Smooth muscle cell (in vitro differentiated cells): ENCODE measurements around the gene LGSN. TPM values are rescaled to one million over a fixed set of nuclear protein-coding genes. Genes with fewer than 3 reads are reported as not detected.
"Not testable (repeated sequence)": the region's sequence is repeated elsewhere in the genome, so short reads cannot be mapped to it uniquely, and the experiment has no call there.

Experiments
- DNase-seq: peaks from one replicate; lab custom pipeline; 2025; ENCODE audit not compliant: unreplicated experiment; lab: John Stamatoyannopoulos, UW
- H2AFZ ChIP-seq: fragments of 200-600 bp; sonication (generic); 2 replicates; pipeline ENCODE4 v1.6.0; 2016; ENCODE audit warnings: antibody characterized with exemption, low read depth, mild to moderate bottlenecking
- H3F3A ChIP-seq: fragments of 200-600 bp; sonication (generic); 2 replicates; pipeline ENCODE4 v1.6.0; 2017; ENCODE audit warnings: antibody characterized with exemption, low read depth
- H3K27ac ChIP-seq: fragments of 200-600 bp; sonication (generic); 2 replicates; pipeline ENCODE4 v1.5.1; 2016; ENCODE audit warnings: low read depth, mild to moderate bottlenecking
- H3K27me3 ChIP-seq: fragments of 200-600 bp; sonication (generic); 2 replicates; pipeline ENCODE4 v1.6.1; 2016; ENCODE audit warnings: low read depth, mild to moderate bottlenecking
- H3K36me3 ChIP-seq: fragments of 200-600 bp; sonication (generic); 2 replicates; pipeline ENCODE4 v1.5.1; 2016; ENCODE audit warnings: low read depth
- H3K4me1 ChIP-seq: fragments of 200-600 bp; sonication (generic); 2 replicates; pipeline ENCODE4 v1.5.1; 2016; ENCODE audit warnings: low read depth
- H3K4me2 ChIP-seq: fragments of 200-600 bp; sonication (generic); 2 replicates; pipeline ENCODE4 v1.6.0; 2016; ENCODE audit warnings: mild to moderate bottlenecking
- H3K4me3 ChIP-seq: fragments of 200-600 bp; sonication (generic); 2 replicates; pipeline ENCODE4 v1.5.1; 2016; ENCODE audit warnings: mild to moderate bottlenecking
- H3K79me2 ChIP-seq: fragments of 200-600 bp; sonication (generic); 2 replicates; pipeline ENCODE4 v1.6.0; 2016; ENCODE audit warnings: low read depth, mild to moderate bottlenecking
- H3K9ac ChIP-seq: fragments of 200-600 bp; sonication (generic); 2 replicates; pipeline ENCODE4 v1.6.0; 2016; ENCODE audit warnings: low read depth
- H3K9me3 ChIP-seq: fragments of 200-600 bp; sonication (generic); replicated peaks from 2 replicates; pipeline ENCODE4 v1.5.1; 2016; ENCODE audit warnings: low read depth
- H4K20me1 ChIP-seq: fragments of 200-600 bp; sonication (generic); 2 replicates; pipeline ENCODE4 v1.6.0; 2016; ENCODE audit warnings: low read depth
- CTCF ChIP-seq: fragments of 200-600 bp; sonication (generic); IDR thresholded peaks from 2 replicates; pipeline ENCODE4 v1.5.1; 2017; ENCODE audit warnings: borderline replicate concordance, mild to moderate bottlenecking, antibody characterized with exemption; ENCODE audit not compliant: insufficient read depth, poor library complexity, severe bottlenecking
- WGBS: methylation state at CpG from one replicate; pipeline ENCODE4 v1.1.7; 2016; ENCODE audit warnings: low lambda C conversion rate; 5-methylcytosine and 5-hydroxymethylcytosine counted together
- polyA plus RNA-seq: library from polyadenylated mRNA; unstranded; fragments of >200 nt; fragmentation: Nextera tagmentation; extraction: Ambion mirVana; gene quantifications from 2 replicates; pipeline ENCODE4 v1.2.1, GENCODE V29; 2016
- total RNA-seq: library from RNA; depleted of rRNA; stranded (reverse); fragments of >200 nt; gene quantifications from 2 replicates; pipeline ENCODE4 v1.2.3, GENCODE V29; 2014

The LGSN gene
- total and polyA plus RNA-seq, 2 experiments from 2014 or later = not detected

GRCh38 chr6:63340351-63340750 is 20.6 kb upstream of the LGSN start:
- no peak overlapping the region for H3K27ac ChIP-seq
- no peaks in the 10 kb centered on the region for H4K20me1 ChIP-seq
- H2AFZ ChIP-seq = no peak overlapping the region
- no peak overlapping the region for H3K4me2 ChIP-seq
- no peak overlapping the region for H3K9ac ChIP-seq
- H3F3A ChIP-seq = no peaks in the 10 kb centered on the region
- H3K4me1 ChIP-seq = no peaks in the 10 kb centered on the region
- TF ChIP-seq CTCF = no peak
- no peaks in the 10 kb centered on the region for H3K79me2 ChIP-seq
- no peaks in the 10 kb centered on the region for H3K27me3 ChIP-seq
- H3K36me3 ChIP-seq = no peaks in the 10 kb centered on the region
- no peaks in the 10 kb centered on the region for H3K9me3 ChIP-seq
- H3K4me3 ChIP-seq = no peak overlapping the region
- no peak for DNase-seq

- not testable (repeated sequence) for H3K27me3 ChIP-seq, H2AFZ ChIP-seq, H3K9me3 ChIP-seq, H3K9ac ChIP-seq, H3K27ac ChIP-seq, H3K36me3 ChIP-seq, H3K79me2 ChIP-seq, H3K4me1 ChIP-seq, H4K20me1 ChIP-seq, H3K4me3 ChIP-seq, H3F3A ChIP-seq, H3K4me2 ChIP-seq, DNase-seq
- WGBS = 92% methylated on average over 2 of the region's 2 CpGs
These were observed 14.9 kb upstream of the LGSN start for GRCh38 chr6:63334652-63335051.

GRCh38 chr6:63333440-63333839 is 13.7 kb upstream of the LGSN start:
- no peak overlapping the region for H3K9ac ChIP-seq
- H4K20me1 ChIP-seq = no peaks in the 10 kb centered on the region
- no peaks in the 10 kb centered on the region for H3K36me3 ChIP-seq
- WGBS = 88% methylated on average over 1 of the region's 2 CpGs
- no peak overlapping the region for H2AFZ ChIP-seq
- no peaks in the 10 kb centered on the region for H3K9me3 ChIP-seq
- H3K4me2 ChIP-seq = no peak overlapping the region
- no peak overlapping the region for H3K27ac ChIP-seq
- H3K4me1 ChIP-seq = no peaks in the 10 kb centered on the region
- H3K27me3 ChIP-seq = no peaks in the 10 kb centered on the region
- H3K4me3 ChIP-seq = no peak overlapping the region
- H3F3A ChIP-seq = no peaks in the 10 kb centered on the region
- DNase-seq = no peak
- TF ChIP-seq CTCF = no peak
- H3K79me2 ChIP-seq = no peaks in the 10 kb centered on the region

GRCh38 chr6:63326630-63327029 is 6.8 kb upstream of the LGSN start:
- H3K27me3 ChIP-seq, H3K79me2 ChIP-seq, H2AFZ ChIP-seq, H3K9me3 ChIP-seq, H3K4me1 ChIP-seq, H3K4me3 ChIP-seq, DNase-seq, H3K27ac ChIP-seq, H3K4me2 ChIP-seq, H4K20me1 ChIP-seq, H3K9ac ChIP-seq, H3K36me3 ChIP-seq, H3F3A ChIP-seq: not testable (repeated sequence)
- WGBS = 94% methylated on average over 15 of the region's 15 CpGs

- no peaks in the 10 kb centered on the region for H3K79me2 ChIP-seq
- no peak overlapping the region for H3K4me2 ChIP-seq
- no peaks in the 10 kb centered on the region for H3K27me3 ChIP-seq
- no peaks in the 10 kb centered on the region for H3F3A ChIP-seq
- no peaks in the 10 kb centered on the region for H3K36me3 ChIP-seq
- WGBS = 87% methylated on average over 1 of the region's 1 CpG
- no peak for DNase-seq
- no peak overlapping the region for H3K9ac ChIP-seq
- H3K4me3 ChIP-seq = no peak overlapping the region
- no peaks in the 10 kb centered on the region for H4K20me1 ChIP-seq
- no peaks in the 10 kb centered on the region for H3K4me1 ChIP-seq
- no peak for TF ChIP-seq CTCF
- no peak overlapping the region for H2AFZ ChIP-seq
- H3K9me3 ChIP-seq = no peaks in the 10 kb centered on the region
- no peak overlapping the region for H3K27ac ChIP-seq
These were observed 3.2 kb upstream of the LGSN start for GRCh38 chr6:63322981-63323380.
